NCI-H69 (cell line): Measurements from ENCODE around the gene ANAPC4.

Source experiments
- DNase-seq: peaks from one replicate; lab custom pipeline; 2025; lab: John Stamatoyannopoulos, UW

The ANAPC4 gene

GRCh38 chr4:25377572-25378436 lies 741 bp downstream of the ANAPC4 start:
- peak; percentile 10 for DNase-seq

- no peak for DNase-seq
Measured at GRCh38 chr4:25378437-25378743, 1.3 kb downstream of the ANAPC4 start.

GRCh38 chr4:25379591-25379990 lies 2.5 kb downstream of the ANAPC4 start:
- no peak for DNase-seq

DNA sequence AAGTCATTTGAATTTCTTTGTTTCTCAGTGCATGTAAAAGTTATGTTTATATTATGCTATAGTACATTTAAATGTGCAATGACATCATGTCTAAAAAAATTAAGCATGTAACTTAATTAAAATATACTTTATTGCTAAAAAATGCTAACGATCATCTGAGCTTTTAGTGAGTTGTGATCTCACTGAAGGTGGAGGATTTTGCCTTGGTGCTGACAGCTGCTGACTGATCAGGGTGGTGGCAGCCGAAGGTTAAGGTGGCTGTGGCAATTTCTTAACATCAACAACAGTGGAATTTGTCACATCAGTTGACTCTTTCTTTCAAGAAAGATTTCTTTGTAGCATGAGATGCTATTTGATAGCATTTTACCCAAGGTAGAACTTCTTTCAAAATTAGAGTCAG lies 6.6 kb downstream of the ANAPC4 start:
- no peak for DNase-seq

DNA sequence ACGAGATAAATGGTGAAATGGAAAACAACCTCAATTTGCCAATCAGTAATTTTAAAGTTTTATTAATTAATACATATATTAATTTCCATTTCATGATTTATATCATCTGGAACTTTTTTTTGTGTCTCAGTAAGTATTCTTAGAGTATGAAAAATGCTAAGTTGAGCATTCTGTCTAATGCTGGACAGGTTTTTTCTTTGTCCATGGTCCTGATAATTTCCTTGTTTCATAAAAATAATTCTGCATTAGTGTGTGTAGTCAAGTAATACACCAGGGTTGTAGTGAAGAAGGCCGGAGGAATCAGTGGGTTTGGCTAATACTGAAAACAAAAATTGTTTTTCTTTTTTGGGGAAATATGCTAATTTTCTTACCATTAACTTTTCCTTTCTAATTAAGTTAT lies 9.9 kb downstream of the ANAPC4 start:
- DNase-seq, result no peak

DNA sequence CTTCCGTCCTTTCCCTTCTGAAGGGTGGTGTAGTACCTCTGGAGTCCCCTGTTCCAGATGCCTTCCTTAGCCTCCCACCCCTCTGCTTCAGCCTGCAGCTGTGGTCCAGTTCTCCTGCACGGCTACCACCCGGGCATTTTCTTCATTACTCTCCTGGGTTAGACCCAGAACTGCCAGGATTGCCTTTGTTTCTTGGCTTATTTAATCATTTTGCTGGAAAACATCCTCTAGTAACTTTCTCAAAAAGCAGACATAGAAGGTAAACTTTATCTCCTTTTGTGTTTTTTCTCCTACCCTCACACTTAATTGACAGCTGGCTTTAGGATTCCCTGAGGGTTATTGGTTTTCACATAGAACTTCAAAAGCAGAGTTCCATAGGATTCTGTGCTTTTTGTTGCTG lies 20.2 kb downstream of the ANAPC4 start:
- DNase-seq, result no peak

- no peak for DNase-seq
Measured at GRCh38 chr4:25399510-25399909, 22.4 kb downstream of the ANAPC4 start.

- DNase-seq, result no peak
Measured at GRCh38 chr4:25401066-25401465, 24.0 kb downstream of the ANAPC4 start.

DNA sequence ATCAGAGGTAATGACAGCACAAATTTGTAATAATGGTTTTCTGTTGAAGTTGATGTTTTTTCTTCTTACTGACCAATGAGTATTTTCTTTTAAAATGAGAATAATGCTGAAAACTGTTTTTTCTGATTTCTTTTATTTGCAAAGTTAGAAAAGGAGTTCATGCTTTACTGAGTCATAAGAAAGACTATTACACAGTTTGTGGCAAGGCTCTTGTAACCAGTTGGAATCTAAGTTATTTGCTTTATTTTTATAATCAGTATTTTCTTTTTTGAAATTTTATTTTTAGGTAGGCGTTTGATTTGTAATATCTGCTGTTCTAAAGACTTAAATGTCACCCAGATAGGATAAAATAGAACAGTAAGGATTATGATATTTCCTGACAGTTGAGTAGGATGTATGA lies 25.5 kb downstream of the ANAPC4 start:
- DNase-seq, result no peak

GRCh38 chr4:25403699-25404098 lies 26.6 kb downstream of the ANAPC4 start:
- DNase-seq, result no peak

GRCh38 chr4:25405453-25405852 lies 28.4 kb downstream of the ANAPC4 start:
- DNase-seq, result no peak

- no peak for DNase-seq
Measured at GRCh38 chr4:25406081-25406692, 29.1 kb downstream of the ANAPC4 start.

- no peak for DNase-seq
Measured at GRCh38 chr4:25410820-25411529, 33.9 kb downstream of the ANAPC4 start.

GRCh38 chr4:25413261-25413660 lies 36.2 kb downstream of the ANAPC4 start:
- DNase-seq, result no peak

DNA sequence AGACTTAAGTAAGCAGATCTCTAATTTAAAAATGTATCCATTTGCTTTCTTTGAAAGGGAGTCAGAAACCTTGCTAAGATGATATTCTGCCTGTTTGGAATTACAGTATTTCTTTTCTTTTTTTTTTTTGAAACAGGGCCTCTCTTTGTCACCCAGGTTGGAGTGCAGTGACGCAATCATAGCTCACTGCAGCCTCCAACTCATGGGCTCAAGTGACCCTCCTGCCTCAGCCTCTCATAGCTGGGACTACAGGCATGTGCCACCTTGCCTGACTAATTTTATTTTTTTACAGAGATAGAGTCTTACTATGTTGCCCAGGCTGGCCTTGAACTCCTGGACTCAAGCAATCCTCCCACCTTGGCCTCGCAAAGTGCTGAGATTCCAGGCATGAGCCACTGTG lies 40.0 kb downstream of the ANAPC4 start:
- no peak for DNase-seq

DNA sequence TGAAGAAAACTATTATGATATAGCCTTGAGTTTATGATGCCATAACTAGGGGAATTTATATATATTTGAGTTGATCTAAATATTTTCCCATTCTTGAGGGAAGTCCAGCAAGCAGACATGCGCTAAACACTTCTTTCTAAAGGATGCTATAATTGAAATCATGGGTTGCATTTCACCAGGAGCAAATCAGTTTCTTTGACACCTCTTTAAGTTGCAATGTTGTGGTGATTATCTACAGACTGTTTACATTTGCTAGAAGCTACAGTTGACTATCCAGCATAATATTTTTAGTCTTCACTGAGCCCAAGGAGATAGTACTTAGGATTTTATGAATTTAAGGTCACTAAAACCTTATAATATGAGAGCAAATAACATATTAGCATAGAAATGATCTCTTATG lies 43.9 kb downstream of the ANAPC4 start:
- no peak for DNase-seq

DNA sequence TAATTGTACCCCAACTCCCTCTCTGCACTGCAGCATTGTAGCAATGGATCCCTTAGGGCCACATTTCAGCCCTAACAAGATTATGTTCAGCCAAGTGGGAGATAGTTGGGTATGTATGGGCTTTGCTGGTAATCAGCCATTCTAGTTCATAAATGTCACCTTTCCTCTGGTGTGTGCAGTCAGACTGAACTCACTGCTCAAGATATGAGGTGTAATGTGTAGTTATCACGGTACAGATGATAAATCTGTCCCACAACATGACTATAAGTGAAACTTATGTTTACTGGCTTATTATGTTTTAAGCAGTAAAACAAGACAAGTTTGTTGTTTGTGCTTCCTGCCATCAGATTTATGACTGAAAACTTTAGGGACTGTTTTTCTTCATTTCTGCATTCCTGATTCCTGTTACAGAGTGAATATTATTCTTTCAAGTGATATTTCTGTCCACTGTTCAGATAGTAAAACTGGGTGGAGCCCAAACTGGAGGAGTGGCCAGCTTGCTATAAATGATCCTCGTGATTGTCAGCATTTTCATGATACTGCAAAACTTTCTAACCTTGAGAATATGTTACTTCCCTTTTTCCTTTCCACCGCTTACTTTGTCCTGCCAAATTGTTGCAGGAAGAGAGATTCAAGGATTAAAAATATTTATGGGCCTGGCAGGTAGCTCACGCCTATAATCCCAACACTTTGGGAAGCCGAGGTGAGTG lies 44.9 kb downstream of the ANAPC4 start:
- no peak for DNase-seq

- no peak for DNase-seq
Measured at GRCh38 chr4:25423548-25423947, 46.5 kb downstream of the ANAPC4 start.

GRCh38 chr4:25424539-25425228 lies 47.6 kb downstream of the ANAPC4 start:
- DNase-seq, result no peak

DNA sequence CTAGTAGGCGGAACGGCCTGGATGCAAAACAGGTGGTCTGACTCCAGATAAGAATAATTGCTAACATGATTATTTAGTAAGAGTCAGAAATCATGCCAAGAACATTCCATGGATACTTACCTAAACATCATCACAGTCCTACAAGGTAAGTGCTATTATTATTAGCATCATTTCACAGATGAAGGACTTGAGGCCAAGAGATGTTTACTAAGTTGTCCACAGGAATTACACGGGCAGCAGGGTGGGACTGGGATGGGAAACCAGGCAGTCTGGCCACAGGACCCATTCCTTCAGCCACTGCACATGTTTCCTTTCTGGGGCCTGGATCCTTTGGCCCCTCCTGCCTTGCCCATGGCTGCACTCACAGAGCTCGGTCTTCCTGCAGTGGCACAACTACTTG lies 48.3 kb downstream of the ANAPC4 start:
- no peak for DNase-seq

DNA sequence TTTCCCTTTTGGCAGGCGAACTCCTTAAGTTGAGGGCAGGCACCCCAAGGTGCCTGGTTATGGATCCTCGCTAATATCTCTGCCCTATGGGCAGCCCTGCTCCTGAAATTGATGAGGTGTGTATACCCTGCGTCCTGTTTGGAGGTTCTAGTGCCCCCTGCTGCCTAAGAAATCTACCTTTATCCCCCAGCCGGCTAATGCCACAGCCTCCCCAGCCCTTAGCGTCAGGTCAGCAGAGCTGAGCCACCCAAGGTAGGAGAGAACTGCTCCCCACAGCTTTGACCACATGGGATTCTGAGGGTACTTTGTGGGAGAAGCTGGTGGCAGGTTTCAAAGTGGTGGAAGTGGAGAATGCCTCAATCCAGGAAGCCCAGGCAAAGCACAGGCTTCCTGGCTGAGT lies 50.8 kb downstream of the ANAPC4 start:
- DNase-seq, result peak; percentile 0

GRCh38 chr4:25430630-25431029 lies 53.6 kb downstream of the ANAPC4 start:
- no peak for DNase-seq
